ENCODE results near the gene SART3. TPM values are rescaled to one million over a fixed set of nuclear protein-coding genes. Genes with fewer than 3 reads are reported as not detected.

SART3 gene
- total RNA-seq, 3 donors from 2014 or later = 49.8 to 62.9 (median 60.2) TPM

DNA sequence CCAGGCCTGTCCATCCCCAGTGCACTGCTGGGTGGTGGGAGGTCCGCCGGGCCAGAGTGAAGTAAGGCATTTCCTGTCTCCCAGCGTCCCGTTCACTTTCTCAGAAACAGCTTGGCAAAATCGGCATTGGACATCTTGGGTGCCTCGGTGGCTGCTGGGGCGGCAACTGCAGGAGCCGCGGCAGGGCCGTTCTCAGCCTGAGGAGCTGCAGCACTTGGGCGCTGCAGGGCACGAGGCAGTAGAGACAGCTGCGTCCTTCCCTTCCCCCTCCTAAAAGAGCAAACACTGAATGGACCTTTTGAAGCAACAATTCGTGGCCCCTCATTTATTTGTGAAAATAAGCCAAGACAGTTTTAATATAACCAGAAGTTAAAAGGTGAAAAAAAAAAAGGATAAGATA is 37.6 kb downstream of the SART3 start:
- no peaks in the 10 kb centered on the region for H3K27me3 ChIP-seq
- intact Hi-C loops (cut with DNase I; ENCODE audit: low total_unique reads) = loop anchor here (5.0 kb wide), 1 partner anchor 719 kb away; no protein-coding TSS in a partner anchor
- DNase-seq (ENCODE audit: low spot score in 2 of 2) = no peak
- H3K4me3 ChIP-seq = no peak overlapping the region
- H3K9me3 ChIP-seq = no peaks in the 10 kb centered on the region
- no peaks in the 10 kb centered on the region for H3K4me1 ChIP-seq
- peaks cover 8% of the 10 kb centered on the region for H3K36me3 ChIP-seq
- no peak overlapping the region for H3K27ac ChIP-seq
- TF ChIP-seq, protein P1, sequence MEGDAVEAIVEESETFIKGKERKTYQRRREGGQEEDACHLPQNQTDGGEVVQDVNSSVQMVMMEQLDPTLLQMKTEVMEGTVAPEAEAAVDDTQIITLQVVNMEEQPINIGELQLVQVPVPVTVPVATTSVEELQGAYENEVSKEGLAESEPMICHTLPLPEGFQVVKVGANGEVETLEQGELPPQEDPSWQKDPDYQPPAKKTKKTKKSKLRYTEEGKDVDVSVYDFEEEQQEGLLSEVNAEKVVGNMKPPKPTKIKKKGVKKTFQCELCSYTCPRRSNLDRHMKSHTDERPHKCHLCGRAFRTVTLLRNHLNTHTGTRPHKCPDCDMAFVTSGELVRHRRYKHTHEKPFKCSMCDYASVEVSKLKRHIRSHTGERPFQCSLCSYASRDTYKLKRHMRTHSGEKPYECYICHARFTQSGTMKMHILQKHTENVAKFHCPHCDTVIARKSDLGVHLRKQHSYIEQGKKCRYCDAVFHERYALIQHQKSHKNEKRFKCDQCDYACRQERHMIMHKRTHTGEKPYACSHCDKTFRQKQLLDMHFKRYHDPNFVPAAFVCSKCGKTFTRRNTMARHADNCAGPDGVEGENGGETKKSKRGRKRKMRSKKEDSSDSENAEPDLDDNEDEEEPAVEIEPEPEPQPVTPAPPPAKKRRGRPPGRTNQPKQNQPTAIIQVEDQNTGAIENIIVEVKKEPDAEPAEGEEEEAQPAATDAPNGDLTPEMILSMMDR (IDR thresholded peaks at IDR 0.05) = no peak
- TF ChIP-seq POLR2AphosphoS5 (IDR thresholded peaks at IDR 0.05) (no peak), POLR2A (IDR thresholded peaks at IDR 0.05) (no peak)

DNA sequence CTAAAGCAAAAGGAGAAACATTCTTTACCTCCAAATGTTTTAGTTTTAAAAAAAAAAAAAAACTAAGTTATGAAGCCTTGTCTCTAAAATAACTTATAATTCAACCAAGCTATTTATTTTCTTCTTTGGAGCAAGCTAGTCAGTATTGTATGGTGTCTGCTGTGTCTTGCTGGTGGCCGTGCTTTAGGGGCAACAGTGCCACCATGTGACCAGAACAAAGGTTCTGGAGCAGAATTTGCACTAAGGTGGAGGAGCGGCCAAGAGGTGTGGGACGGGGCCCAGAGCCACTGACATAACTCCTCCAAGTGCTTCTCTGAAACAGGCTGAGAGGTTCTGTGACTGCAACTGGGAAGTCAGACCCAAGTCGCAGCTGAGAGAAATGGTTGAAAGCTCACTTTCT is 41.4 kb downstream of the SART3 start:
- H3K9me3 ChIP-seq = no peaks in the 10 kb centered on the region
- no peak overlapping the region for H3K27ac ChIP-seq
- no peak for TF ChIP-seq POLR2AphosphoS5 (IDR thresholded peaks at IDR 0.05)
- TF ChIP-seq, protein P1 (IDR thresholded peaks at IDR 0.05) = no peak
- no peak for TF ChIP-seq POLR2A (IDR thresholded peaks at IDR 0.05)
- H3K4me1 ChIP-seq = peaks cover 0 to 8% of the 10 kb centered on the region in 2 donors
- no peak overlapping the region for H3K4me3 ChIP-seq
- intact Hi-C loops (cut with DNase I; ENCODE audit: low total_unique reads) = loop anchor here (10.0 kb wide), 1 partner anchor 175 kb away; no protein-coding TSS in a partner anchor
- DNase-seq (ENCODE audit: low spot score in 2 of 2) = no peak
- H3K36me3 ChIP-seq = peaks cover under 1% of the 10 kb centered on the region
- H3K27me3 ChIP-seq = no peaks in the 10 kb centered on the region

DNA sequence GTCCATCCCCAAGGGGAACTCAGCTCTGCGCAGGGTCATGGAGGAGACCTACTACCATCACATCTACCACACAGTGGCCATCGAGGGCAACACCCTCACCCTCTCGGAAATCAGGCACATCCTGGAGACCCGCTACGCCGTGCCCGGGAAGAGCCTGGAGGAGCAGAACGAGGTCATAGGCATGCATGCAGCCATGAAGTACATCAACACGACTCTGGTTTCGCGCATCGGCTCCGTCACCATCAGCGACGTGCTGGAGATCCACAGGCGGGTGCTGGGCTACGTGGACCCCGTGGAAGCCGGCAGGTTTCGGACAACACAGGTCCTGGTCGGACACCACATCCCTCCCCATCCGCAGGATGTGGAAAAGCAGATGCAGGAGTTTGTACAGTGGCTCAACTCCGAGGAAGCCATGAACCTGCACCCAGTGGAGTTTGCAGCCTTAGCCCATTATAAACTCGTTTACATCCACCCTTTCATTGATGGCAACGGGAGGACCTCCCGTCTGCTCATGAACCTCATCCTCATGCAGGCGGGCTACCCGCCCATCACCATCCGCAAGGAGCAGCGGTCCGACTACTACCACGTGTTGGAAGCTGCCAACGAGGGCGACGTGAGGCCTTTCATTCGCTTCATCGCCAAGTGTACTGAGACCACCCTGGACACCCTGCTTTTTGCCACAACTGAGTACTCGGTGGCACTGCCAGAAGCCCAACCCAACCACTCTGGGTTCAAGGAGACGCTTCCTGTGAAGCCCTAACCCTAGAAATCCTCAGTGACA is 42.1 kb downstream of the SART3 start:
- H3K4me1 ChIP-seq = peaks cover 0 to 8% of the 10 kb centered on the region in 2 donors
- no peaks in the 10 kb centered on the region for H3K36me3 ChIP-seq
- no peak overlapping the region for H3K4me3 ChIP-seq
- intact Hi-C loops (cut with DNase I; ENCODE audit: low total_unique reads) = loop anchor here (10.0 kb wide), 1 partner anchor 174 kb away; no protein-coding TSS in a partner anchor
- H3K27me3 ChIP-seq = no peaks in the 10 kb centered on the region
- no peak overlapping the region for H3K27ac ChIP-seq
- DNase-seq (ENCODE audit: low spot score in 2 of 2) = no peak
- H3K9me3 ChIP-seq = no peaks in the 10 kb centered on the region
- TF ChIP-seq POLR2A (IDR thresholded peaks at IDR 0.05) = no peak
- no peak for TF ChIP-seq POLR2AphosphoS5 (IDR thresholded peaks at IDR 0.05)
- TF ChIP-seq, protein P1 (IDR thresholded peaks at IDR 0.05) = no peak

DNA sequence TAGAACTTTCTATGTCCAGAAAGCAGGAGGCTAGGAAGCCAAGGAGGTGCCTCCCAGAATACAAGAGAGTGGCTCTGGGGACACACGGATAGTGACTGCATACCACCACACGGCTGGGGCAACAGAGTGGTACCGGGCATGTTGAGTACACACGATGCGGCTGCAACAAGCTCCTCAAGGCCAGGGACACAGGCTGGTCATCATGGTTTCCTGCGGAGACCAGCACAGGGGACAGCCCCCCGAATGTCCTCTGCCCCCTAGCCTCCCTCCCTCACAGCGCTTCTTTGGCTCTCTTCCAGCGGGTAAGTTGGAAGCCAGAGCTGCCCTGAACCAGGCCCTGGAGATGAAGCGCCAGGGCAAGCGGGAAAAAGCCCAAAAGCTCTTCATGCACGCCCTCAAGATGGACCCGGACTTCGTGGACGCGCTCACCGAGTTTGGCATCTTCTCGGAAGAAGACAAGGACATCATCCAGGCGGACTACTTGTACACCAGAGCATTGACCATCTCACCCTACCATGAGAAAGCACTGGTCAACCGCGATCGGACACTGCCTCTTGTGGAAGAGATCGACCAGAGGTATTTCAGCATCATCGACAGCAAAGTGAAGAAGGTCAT is 42.8 kb downstream of the SART3 start:
- peaks cover 0 to 8% of the 10 kb centered on the region in 2 donors for H3K4me1 ChIP-seq
- no peak for DNase-seq (ENCODE audit: low spot score in 2 of 2)
- no peak overlapping the region for H3K27ac ChIP-seq
- H3K36me3 ChIP-seq = no peaks in the 10 kb centered on the region
- TF ChIP-seq POLR2A (IDR thresholded peaks at IDR 0.05) (no peak), POLR2AphosphoS5 (IDR thresholded peaks at IDR 0.05) (no peak)
- H3K9me3 ChIP-seq = no peaks in the 10 kb centered on the region
- H3K27me3 ChIP-seq = no peaks in the 10 kb centered on the region
- no peak overlapping the region for H3K4me3 ChIP-seq
- intact Hi-C loops (cut with DNase I; ENCODE audit: low total_unique reads) = loop anchor here (10.0 kb wide), 1 partner anchor 173 kb away; no protein-coding TSS in a partner anchor

DNA sequence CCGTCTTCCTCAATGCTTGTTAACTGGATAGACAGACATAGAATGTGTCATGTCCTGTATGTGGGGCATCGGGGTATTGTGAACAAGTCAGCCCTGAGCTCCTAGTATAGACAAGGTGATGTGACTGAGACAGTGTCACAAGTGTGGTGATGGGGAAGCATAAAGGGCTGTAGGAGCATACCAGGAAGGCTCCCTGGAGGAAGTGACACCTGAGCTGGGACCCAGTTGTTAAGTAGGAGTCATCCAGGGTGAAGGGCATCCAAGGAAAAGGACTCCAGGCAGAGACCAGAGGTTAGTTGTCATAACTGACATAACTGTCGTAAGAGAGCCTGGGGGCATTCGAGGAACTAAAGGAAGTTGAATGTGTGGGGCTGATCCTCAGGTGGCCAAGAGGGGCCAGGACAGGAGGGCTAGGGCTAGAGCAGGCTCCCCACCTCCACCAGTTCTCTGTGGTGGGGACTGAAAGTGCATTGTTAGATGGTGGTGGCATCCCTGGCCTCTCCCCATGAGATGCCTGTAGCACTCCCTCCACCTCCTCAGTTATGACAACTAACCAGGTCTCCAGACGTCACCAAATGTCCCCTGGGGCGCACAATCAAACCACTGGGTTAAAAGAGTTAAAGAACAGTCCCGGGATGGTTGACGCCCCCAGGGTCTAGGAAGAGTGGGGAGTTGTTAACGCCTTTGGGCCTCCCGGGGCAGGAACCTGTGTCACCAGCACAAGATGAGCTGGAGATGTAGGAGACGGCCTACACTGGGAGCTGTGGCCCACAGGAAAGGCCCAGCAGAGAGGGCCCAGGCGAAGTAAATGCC is 43.5 kb downstream of the SART3 start:
- Histone ChIP-seq H3K36me3 (no peaks in the 10 kb centered on the region), H3K27ac (no peak overlapping the region), H3K4me3 (no peak overlapping the region), H3K27me3 (no peaks in the 10 kb centered on the region), H3K4me1 (peaks cover 0 to 8% of the 10 kb centered on the region in 2 donors), H3K9me3 (no peaks in the 10 kb centered on the region)
- DNase-seq (ENCODE audit: low spot score in 2 of 2) = no peak
- TF ChIP-seq POLR2AphosphoS5 (IDR thresholded peaks at IDR 0.05) (no peak), POLR2A (IDR thresholded peaks at IDR 0.05) (no peak)
- TF ChIP-seq, protein P1 (IDR thresholded peaks at IDR 0.05) = no peak
- intact Hi-C loops (cut with DNase I; ENCODE audit: low total_unique reads) = loop anchor here (10.0 kb wide), 1 partner anchor 173 kb away; no protein-coding TSS in a partner anchor
